Amniotic stem cell (primary cell): ENCODE data around the gene TRIM50.
"Not testable (repeated sequence)": the region's sequence is repeated elsewhere in the genome, so short reads cannot be mapped to it uniquely, and the experiment has no call there.

Source experiments
- DNase-seq: peaks from one replicate; lab custom pipeline; 2025; lab: John Stamatoyannopoulos, UW

The TRIM50 gene

GRCh38 chr7:73314271-73314670 is 13.6 kb downstream of the TRIM50 start:
- DNase-seq: no peak

- DNase-seq: no peak
These were observed 14.4 kb downstream of the TRIM50 start for GRCh38 chr7:73313521-73313906.

DNA sequence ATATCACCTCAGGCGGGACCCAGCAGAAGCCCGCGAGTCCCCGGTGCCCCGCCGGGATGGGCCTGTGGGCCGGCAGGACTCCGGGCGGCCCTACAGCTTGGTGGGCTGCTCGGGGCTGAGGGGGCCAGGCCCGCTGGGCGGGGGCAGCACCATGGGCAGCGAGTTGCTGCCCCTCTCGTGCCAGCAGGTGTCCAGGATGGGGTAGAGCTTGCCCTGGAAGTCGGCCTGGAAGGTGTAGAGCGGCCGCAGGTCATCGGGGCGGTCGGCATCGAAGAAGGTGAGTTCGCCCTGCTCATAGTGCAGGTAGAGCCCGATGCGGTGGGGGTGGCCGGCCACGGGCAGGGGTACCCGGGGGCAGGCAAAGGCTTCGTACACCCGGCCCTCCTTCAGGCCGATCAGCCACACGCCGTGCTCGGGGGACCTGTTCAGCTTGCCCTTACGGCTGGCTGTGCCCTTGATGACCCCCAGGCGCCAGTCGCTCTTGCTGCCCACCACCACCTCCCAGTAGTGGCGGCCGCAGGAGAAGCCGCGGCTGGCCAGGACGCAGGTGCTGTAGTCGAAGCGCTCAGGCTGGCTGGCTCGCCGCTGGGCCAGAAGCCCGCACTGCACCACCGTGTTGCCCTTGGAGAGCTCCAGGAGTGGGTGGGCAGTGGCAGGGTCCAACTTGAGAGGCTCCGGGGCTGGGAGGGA is 14.9 kb downstream of the TRIM50 start:
- DNase-seq: no peak

- not testable (repeated sequence) for DNase-seq
These were observed 16.5 kb downstream of the TRIM50 start for GRCh38 chr7:73311421-73311820.

- DNase-seq: no peak
These were observed 19.1 kb downstream of the TRIM50 start, which contains the start of gene NSUN5 for GRCh38 chr7:73308665-73309214. TSS of gene NSUN5 (minus strand) at chr7:73308826. CDS start at chr7:73308790, 36 bp downstream.

GRCh38 chr7:73308074-73308664 is 19.7 kb downstream of the TRIM50 start:
- DNase-seq: no peak

GRCh38 chr7:73307436-73307835 is 20.4 kb downstream of the TRIM50 start:
- no peak for DNase-seq

- not testable (repeated sequence) for DNase-seq
These were observed 23.1 kb downstream of the TRIM50 start for GRCh38 chr7:73304612-73305387.

- DNase-seq: no peak
These were observed 23.8 kb downstream of the TRIM50 start for GRCh38 chr7:73304071-73304470.

DNA sequence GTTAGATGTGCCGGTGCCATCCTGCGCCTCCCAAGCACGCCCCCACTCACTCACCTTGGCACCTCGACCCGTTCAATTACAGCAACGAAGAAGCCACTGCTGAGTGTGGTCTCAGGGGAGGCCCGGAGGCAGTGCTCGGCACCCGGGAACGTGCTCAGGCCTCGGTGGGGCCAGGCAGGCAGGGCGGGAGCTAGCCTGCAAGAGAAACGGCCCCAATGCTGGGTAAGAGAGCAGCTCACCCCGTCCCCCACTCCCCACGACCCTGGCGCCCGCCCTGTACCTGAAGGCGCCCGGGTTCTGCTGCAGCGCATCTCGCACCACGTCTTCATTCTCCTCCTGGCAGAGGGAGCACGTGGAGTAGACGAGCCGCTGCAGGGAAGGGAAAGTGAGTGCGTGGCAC is 24.3 kb downstream of the TRIM50 start:
- no peak for DNase-seq

DNA sequence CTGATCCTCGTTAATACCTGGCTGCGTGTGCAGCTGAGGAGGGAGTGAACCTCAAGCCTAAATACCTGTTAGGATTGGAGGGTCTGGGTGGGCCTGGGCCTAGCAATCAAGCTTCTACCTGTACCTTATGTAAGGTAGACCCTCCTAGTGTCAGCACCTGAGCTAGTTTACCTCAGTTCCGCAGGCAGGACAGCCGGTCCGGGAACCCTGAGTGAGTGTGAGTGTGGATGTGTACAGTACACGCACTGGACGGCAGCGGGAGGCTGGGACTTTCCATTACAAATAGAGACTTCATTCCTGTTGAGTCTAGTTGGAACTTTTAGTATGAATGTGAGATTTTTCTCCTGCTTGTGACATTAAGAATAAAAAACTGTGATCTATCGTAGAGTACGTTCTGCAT is 25.0 kb downstream of the TRIM50 start:
- not testable (repeated sequence) for DNase-seq

GRCh38 chr7:73301108-73301507 is 26.8 kb downstream of the TRIM50 start:
- DNase-seq: not testable (repeated sequence)

GRCh38 chr7:73299812-73300211 is 28.1 kb downstream of the TRIM50 start:
- not testable (repeated sequence) for DNase-seq

DNA sequence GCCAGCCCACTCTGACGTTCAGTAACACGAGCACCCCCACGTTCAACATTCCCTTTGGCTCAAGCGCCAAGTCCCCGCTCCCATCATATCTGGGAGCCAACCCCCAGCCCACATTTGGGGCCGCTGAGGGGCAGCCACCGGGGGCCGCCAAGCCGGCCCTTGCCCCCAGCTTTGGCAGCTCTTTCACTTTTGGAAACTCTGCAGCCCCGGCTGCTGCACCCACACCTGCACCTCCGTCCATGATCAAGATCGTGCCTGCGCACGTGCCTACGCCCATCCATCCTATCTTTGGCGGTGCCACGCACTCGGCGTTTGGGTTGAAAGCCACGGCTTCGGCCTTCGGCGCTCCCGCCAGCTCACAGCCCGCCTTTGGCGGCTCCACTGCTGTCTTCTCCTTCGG is 30.2 kb downstream of the TRIM50 start:
- DNase-seq: not testable (repeated sequence)

GRCh38 chr7:73297235-73297634 is 30.6 kb downstream of the TRIM50 start:
- DNase-seq: not testable (repeated sequence)

GRCh38 chr7:73277210-73277609 is 50.7 kb downstream of the TRIM50 start:
- not testable (repeated sequence) for DNase-seq

GRCh38 chr7:73267813-73268212 is 60.1 kb downstream of the TRIM50 start:
- not testable (repeated sequence) for DNase-seq

DNA sequence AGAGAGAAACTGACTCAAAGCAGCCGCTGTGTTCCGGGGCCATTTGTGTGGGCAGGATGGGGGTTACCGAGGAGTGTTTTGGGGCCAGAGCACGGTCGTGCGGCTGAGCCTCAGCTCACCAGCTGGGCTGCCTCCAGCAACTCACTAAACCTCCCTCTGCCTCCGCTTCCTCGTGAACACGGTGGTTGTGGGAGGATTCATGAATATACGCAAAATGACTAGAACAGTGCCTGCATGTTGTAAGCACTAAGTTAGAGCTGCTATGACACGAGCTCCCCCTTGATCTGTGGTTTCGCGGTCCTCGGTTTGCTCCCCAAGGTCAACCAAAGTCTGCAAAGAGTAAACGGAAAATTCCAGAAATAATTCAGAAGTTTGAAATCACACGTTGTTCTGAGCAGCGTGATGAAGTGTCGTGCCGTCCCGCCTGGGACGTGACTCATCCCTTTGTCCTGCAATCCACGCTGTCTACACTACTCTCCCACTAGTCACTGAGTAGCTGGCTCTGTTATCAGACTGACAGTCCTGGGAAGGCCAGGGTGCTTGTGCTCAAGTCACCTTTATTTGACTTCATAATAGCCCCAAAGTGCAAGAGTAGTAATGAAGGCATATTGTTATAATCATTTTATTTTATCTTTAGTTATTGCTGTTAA is 61.0 kb downstream of the TRIM50 start:
- DNase-seq: not testable (repeated sequence)
